ENCODE measurements around the gene NFS1. TPM values are rescaled to one million over a fixed set of nuclear protein-coding genes. Genes with fewer than 3 reads are reported as not detected.

Gene NFS1
- total and polyA plus RNA-seq, 3 experiments from 2014 or later, result 18.8 to 37.7 (median 36.4) TPM

DNA sequence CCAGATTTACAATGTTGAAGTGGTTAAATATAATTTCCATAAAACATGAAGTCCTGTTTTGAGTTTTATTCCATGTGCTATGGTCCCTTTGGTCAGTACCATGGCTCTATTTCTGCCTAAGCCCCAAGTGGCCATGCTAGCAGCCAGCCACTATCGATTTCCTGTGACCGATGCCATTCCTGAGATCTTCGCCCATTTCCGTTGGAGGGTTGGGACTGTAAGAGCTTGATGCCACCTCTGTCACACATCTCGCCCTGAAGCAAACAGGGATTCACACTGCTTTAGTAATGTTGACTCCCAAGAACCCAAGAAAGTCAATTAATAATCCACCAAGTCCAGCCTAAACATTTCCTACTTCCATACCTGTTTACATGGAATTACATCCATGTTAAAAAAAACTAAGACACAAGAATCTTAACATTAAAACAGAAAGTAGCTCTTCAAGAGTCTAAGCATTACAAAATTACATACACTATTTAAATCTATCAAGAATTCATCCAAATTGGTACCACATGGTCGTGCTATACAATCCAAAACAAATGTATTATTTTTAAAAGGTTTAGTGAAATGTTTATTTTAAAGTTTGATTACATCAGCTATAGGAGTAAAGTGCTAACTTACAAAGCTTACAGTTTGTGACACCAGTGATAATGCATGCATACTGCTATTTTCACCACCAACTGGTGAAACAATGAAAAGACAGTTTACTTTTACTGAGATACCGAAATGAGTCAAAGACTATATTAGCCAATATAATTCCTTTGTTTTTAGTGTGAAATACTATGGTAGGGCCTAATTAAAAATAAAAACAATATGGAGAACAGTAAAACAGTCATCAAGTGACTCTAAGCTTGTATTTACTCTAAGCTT, 40.4 kb upstream of the NFS1 start:
- no peak overlapping the region for H3K27ac ChIP-seq (ENCODE audit: low read depth, low read length)

DNA sequence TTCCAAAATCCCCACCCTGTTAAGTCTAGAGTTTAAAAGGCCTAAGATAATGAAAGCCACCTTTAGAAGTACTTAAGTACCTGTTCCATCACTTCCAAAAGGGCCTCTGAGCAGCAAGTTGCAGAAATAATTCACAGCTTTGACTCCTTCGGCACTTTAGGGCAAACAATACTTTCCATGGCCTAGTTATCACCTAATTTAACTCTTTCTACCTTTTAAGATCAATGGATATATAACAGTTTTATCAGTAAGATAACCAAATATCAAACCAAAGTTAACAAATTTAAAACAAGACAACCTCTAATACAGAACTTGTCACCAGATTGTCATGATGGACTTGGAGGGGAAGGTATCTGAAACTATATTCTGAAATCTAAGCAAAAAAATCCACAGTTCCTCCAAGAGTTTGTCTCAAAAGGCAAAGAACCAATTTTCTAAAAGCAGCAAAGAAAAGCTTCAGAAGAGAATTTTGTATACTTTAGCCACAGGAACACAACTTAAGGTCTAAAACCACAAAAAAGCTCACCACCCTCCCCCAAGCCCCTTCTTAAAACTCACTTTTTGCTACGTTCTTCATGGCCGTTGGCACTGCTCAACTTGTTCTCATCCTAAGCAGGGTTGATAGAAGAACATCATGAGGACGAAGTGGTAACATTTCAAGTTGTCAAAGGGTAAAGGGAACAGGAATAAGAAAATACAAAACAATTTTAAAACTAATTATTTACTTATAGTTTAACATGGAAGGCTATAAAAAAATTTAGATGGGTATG, 39.4 kb upstream of the NFS1 start:
- peak overlapping the region; percentile 49 to 81 (median 74) for H3K4me3 Mint-ChIP-seq
- Histone ChIP-seq H3K4me3 (ENCODE audit: low read length) (peak overlapping the region; percentile 29), H3K27me3 (ENCODE audit: insufficient read depth, low read length, poor library complexity, severe bottlenecking) (no peaks in the 10 kb centered on the region), H3K4me1 (ENCODE audit: insufficient read depth, low read length) (peaks cover 72% of the 10 kb centered on the region), H3K36me3 (ENCODE audit: insufficient read depth, low read length) (peaks cover 47% of the 10 kb centered on the region), H3K9me3 (ENCODE audit: low read length) (no peaks in the 10 kb centered on the region), H3K27ac (ENCODE audit: low read depth, low read length) (no peak overlapping the region)
- H3K27ac Mint-ChIP-seq, result peak overlapping the region; percentile 36 to 86 (median 80)
- H3K4me1 Mint-ChIP-seq, result peaks cover 61 to 81% (median 74%) of the 10 kb centered on the region in 3 donors
- no peak for DNase-seq
- CTCF ChIA-PET, result interaction anchor here (0.7 to 1.5 kb wide), 2 partner anchors 33 to 138 kb away, joined by 3 to 7 read pairs; partner anchors contain the start of gene PHF20
- H3K9me3 Mint-ChIP-seq, result peaks cover 0 to 2% (median 0%) of the 10 kb centered on the region in 5 donors
- POLR2A ChIA-PET, result interaction anchor here (2.1 to 7.1 kb wide), 2 partner anchors 30 to 39 kb away, joined by 13 to 337 read pairs; partner anchors contain the start of genes NFS1, PHF20 and ROMO1
- H3K36me3 Mint-ChIP-seq, result peaks cover 26 to 83% (median 32%) of the 10 kb centered on the region in 3 donors
- H3K27me3 Mint-ChIP-seq, result peaks cover 0 to 5% of the 10 kb centered on the region in 2 donors

More for the DNA sequence above, 40.4 kb upstream of the NFS1 start:
- H3K9me3 ChIP-seq (ENCODE audit: low read length), result no peaks in the 10 kb centered on the region
- peaks cover 60 to 81% (median 74%) of the 10 kb centered on the region in 3 donors for H3K4me1 Mint-ChIP-seq
- peak overlapping the region; percentile 91 for H3K4me3 ChIP-seq (ENCODE audit: low read length)
- DNase-seq, result no peak
- peak overlapping the region; percentile 61 to 100 (median 90) for H3K27ac Mint-ChIP-seq
- ChIA-PET CTCF (interaction anchor here (0.8 to 1.5 kb wide), 5 partner anchors 9 to 138 kb away, joined by 3 to 7 read pairs (median 4); partner anchors contain the start of gene PHF20), POLR2A (interaction anchor here (0.6 to 7.1 kb wide), 6 partner anchors 29 to 1142 kb away, joined by 3 to 337 read pairs (median 4); partner anchors contain the start of genes CEP250, NFS1, PHF20 and ROMO1)
- H3K27me3 ChIP-seq (ENCODE audit: insufficient read depth, low read length, poor library complexity, severe bottlenecking), result no peaks in the 10 kb centered on the region
- H3K4me3 Mint-ChIP-seq, result peak overlapping the region; percentile 95 to 100 (median 99)
- H3K36me3 Mint-ChIP-seq, result peaks cover 20 to 73% (median 32%) of the 10 kb centered on the region in 3 donors
- H3K27me3 Mint-ChIP-seq, result peaks cover 0 to 5% of the 10 kb centered on the region in 2 donors
- peaks cover 37% of the 10 kb centered on the region for H3K36me3 ChIP-seq (ENCODE audit: insufficient read depth, low read length)
- peaks cover 0 to 2% (median 0%) of the 10 kb centered on the region in 5 donors for H3K9me3 Mint-ChIP-seq
- peaks cover 72% of the 10 kb centered on the region for H3K4me1 ChIP-seq (ENCODE audit: insufficient read depth, low read length)

DNA sequence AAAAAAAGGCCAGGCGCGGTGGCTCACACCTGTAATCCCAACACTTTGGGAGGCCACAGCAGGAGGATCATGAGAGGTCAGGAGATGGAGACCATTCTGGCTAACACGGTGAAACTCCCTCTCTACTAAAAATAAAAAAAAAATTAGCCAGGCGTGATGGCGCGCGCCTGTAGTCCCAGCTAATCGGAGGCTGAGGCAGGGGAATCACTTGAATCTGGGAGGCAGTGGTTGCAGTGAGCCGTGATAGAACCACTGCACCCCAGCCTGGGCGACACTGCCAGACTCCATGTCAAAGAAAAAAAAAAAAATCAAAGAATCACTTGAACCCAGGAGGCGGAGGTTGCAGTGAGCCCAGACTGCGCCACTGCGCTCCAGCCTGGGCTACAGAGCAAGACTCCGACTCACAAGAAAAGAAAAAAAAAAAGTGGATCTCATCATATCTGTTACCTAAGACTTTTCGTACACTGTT, 38.7 kb upstream of the NFS1 start:
- Mint-ChIP-seq H3K27ac (peak overlapping the region; percentile 36 to 86 (median 82)), H3K27me3 (peaks cover 0 to 7% of the 10 kb centered on the region in 2 donors), H3K9me3 (peaks cover 0 to 2% (median 0%) of the 10 kb centered on the region in 5 donors), H3K4me1 (peaks cover 61 to 81% (median 74%) of the 10 kb centered on the region in 3 donors), H3K36me3 (peaks cover 28 to 87% (median 32%) of the 10 kb centered on the region in 3 donors), H3K4me3 (peak overlapping the region; percentile 49 to 81 (median 74))
- Histone ChIP-seq H3K27me3 (ENCODE audit: insufficient read depth, low read length, poor library complexity, severe bottlenecking) (no peaks in the 10 kb centered on the region), H3K4me1 (ENCODE audit: insufficient read depth, low read length) (peaks cover 72% of the 10 kb centered on the region), H3K36me3 (ENCODE audit: insufficient read depth, low read length) (peaks cover 52% of the 10 kb centered on the region), H3K9me3 (ENCODE audit: low read length) (no peaks in the 10 kb centered on the region), H3K4me3 (ENCODE audit: low read length) (no peak overlapping the region), H3K27ac (ENCODE audit: low read depth, low read length) (no peak overlapping the region)
- DNase-seq, result no peak
- ChIA-PET CTCF (interaction anchor here (0.7 kb wide), 1 partner anchor 137 kb away, joined by 3 read pairs; no protein-coding TSS in a partner anchor), POLR2A (interaction anchor here (0.6 to 0.7 kb wide), 2 partner anchors 118 to 1627 kb away, joined by 4 read pairs; no protein-coding TSS in a partner anchor)

DNA sequence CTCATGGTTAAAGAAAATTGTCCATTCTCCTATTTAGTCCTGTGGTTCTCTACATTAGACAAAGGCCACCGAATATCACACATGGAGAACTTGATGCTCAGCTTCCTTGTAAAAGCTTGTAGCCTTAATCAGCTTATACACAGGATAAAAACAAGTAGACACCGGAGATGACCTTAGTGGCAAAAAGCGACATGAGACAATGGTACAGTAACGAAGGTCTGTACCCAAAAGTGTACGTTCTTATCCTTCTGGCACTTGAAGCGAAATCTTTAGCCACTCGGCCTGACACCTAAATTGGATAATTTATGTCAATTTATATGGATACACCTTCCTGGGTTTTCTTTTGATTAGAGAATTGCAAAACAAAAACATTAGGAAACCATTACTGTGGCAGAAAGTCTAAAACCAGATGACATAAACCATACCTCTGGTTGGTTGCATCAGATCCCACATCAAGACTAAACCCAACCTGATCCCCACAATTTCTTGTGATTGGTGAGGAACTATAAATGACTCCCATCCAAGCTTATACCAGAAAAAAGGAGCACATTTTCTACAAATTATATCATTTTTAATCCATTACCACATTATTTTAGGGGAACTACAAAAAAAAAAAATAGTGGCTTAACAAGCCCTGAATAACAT, 36.8 kb upstream of the NFS1 start:
- peaks cover 34 to 87% (median 35%) of the 10 kb centered on the region in 3 donors for H3K36me3 Mint-ChIP-seq
- CTCF ChIA-PET, result interaction anchor here (0.9 to 1.4 kb wide), 3 partner anchors 15 to 135 kb away, joined by 3 read pairs; no protein-coding TSS in a partner anchor
- H3K27ac Mint-ChIP-seq, result peak overlapping the region; percentile 34 to 91 (median 59)
- Histone ChIP-seq H3K4me3 (ENCODE audit: low read length) (no peak overlapping the region), H3K9me3 (ENCODE audit: low read length) (no peaks in the 10 kb centered on the region), H3K4me1 (ENCODE audit: insufficient read depth, low read length) (peaks cover 90% of the 10 kb centered on the region), H3K27me3 (ENCODE audit: insufficient read depth, low read length, poor library complexity, severe bottlenecking) (no peaks in the 10 kb centered on the region), H3K36me3 (ENCODE audit: insufficient read depth, low read length) (peaks cover 70% of the 10 kb centered on the region), H3K27ac (ENCODE audit: low read depth, low read length) (no peak overlapping the region)
- POLR2A ChIA-PET, result interaction anchor here (1.7 kb wide), 1 partner anchor 11 kb away, joined by 10 read pairs; no protein-coding TSS in a partner anchor
- peak overlapping the region; percentile 63 to 74 (median 72) for H3K4me3 Mint-ChIP-seq
- H3K27me3 Mint-ChIP-seq, result peaks cover 0 to 3% of the 10 kb centered on the region in 2 donors
- no peaks in the 10 kb centered on the region for H3K9me3 Mint-ChIP-seq
- peaks cover 73 to 90% (median 85%) of the 10 kb centered on the region in 3 donors for H3K4me1 Mint-ChIP-seq
- DNase-seq, result no peak

DNA sequence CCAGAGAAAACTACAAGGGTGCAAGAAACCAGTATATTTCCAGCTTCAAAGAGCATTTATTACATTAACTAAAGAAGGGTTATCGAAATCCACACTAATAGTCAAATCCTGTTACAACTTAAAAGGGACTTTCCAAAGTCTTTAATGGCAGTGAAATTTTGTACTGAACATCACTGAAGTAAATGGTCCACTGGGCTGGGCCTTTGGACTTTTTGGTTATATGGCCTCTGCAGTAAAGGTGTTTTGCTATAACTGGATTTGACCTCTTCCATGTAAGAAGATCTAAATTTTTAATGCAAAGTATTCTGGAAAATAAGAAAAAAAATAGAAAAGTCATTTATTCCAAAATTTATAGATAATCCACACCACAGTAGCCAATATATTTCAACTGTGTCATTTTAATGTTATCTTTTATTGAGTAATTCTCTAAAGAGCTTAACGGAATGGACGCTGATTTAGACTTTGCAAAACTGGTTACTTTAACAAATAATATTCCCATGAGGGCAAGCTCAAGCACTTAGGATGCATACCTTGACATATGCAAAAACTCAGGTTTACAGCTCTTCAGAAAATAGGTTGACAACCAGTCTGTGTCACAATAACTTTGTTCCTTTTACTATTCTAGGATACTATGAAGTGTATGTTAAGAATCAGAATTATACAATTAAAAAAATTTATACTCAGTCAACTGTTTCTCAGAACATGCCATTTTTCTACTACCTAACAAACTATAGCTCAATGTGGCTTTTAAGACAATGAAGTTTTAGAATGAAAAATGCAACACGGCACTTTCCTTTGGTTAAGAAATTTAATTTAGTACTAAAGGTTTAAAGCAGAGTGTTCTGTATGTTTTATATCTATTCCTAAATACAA, 35.9 kb upstream of the NFS1 start:
- Histone ChIP-seq H3K4me3 (ENCODE audit: low read length) (no peak overlapping the region), H3K36me3 (ENCODE audit: insufficient read depth, low read length) (peaks cover 72% of the 10 kb centered on the region), H3K9me3 (ENCODE audit: low read length) (no peaks in the 10 kb centered on the region), H3K27ac (ENCODE audit: low read depth, low read length) (no peak overlapping the region), H3K27me3 (ENCODE audit: insufficient read depth, low read length, poor library complexity, severe bottlenecking) (no peaks in the 10 kb centered on the region), H3K4me1 (ENCODE audit: insufficient read depth, low read length) (peaks cover 93% of the 10 kb centered on the region)
- H3K27ac Mint-ChIP-seq, result peak overlapping the region in 6 of 8 donors; percentile 11 to 91 (median 70)
- H3K4me1 Mint-ChIP-seq, result peaks cover 76 to 92% (median 87%) of the 10 kb centered on the region in 3 donors
- ChIA-PET POLR2A (interaction anchor here (0.7 to 1.7 kb wide), 3 partner anchors 9 to 114 kb away, joined by 3 to 10 read pairs (median 5); no protein-coding TSS in a partner anchor), CTCF (interaction anchor here (0.9 to 1.4 kb wide), 3 partner anchors 14 to 134 kb away, joined by 3 read pairs; no protein-coding TSS in a partner anchor)
- H3K4me3 Mint-ChIP-seq, result peak overlapping the region; percentile 35 to 74 (median 71)
- peaks cover 0 to 3% of the 10 kb centered on the region in 2 donors for H3K27me3 Mint-ChIP-seq
- DNase-seq, result no peak
- no peaks in the 10 kb centered on the region for H3K9me3 Mint-ChIP-seq
- H3K36me3 Mint-ChIP-seq, result peaks cover 27 to 88% (median 33%) of the 10 kb centered on the region in 3 donors

DNA sequence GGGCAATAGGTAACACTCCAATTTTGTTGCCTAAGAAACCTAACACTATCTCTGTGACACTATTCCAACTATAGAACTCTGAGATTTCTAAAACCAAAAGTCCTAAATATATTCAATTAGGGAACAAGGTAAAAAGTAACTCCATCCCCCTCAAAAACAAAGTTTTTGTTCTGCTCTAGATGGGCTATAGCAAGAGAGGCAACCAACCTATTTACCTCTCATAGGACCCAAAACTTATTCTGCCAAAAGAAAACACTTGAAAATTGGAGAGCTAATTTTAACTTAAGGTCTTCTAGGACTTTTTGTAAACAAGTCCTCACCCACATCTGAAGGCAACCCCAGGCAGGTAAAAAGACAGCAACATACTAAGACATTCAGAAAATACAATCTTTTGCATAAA, 35.2 kb upstream of the NFS1 start:
- Histone ChIP-seq H3K36me3 (ENCODE audit: insufficient read depth, low read length) (peaks cover 78% of the 10 kb centered on the region), H3K27ac (ENCODE audit: low read depth, low read length) (no peak overlapping the region), H3K27me3 (ENCODE audit: insufficient read depth, low read length, poor library complexity, severe bottlenecking) (no peaks in the 10 kb centered on the region), H3K4me1 (ENCODE audit: insufficient read depth, low read length) (peaks cover 88% of the 10 kb centered on the region), H3K4me3 (ENCODE audit: low read length) (no peak overlapping the region), H3K9me3 (ENCODE audit: low read length) (no peaks in the 10 kb centered on the region)
- Mint-ChIP-seq H3K27ac (peak overlapping the region in 7 of 8 donors; percentile 11 to 87 (median 49)), H3K4me3 (peak overlapping the region; percentile 9 to 71 (median 38)), H3K4me1 (peaks cover 75 to 92% (median 87%) of the 10 kb centered on the region in 3 donors), H3K36me3 (peaks cover 20 to 87% (median 30%) of the 10 kb centered on the region in 3 donors), H3K9me3 (no peaks in the 10 kb centered on the region), H3K27me3 (peaks cover 0 to 3% of the 10 kb centered on the region in 2 donors)
- CTCF ChIA-PET, result interaction anchor here (1.1 kb wide), 1 partner anchor 13 kb away, joined by 3 read pairs; no protein-coding TSS in a partner anchor
- POLR2A ChIA-PET, result interaction anchor here (1.6 kb wide), 1 partner anchor 9 kb away, joined by 5 read pairs; no protein-coding TSS in a partner anchor
- DNase-seq, result no peak
